Smooth muscle cell (in vitro differentiated cells): ENCODE results near the gene FAM234B. TPM values are rescaled to one million over a fixed set of nuclear protein-coding genes. Genes with fewer than 3 reads are reported as not detected.
A peak's percentile ranks its signal among the peaks of the same experiment; 100 is the strongest.

Experiments
- DNase-seq: peaks from one replicate; lab custom pipeline; 2025; ENCODE audit not compliant: unreplicated experiment; lab: John Stamatoyannopoulos, UW
- H2AFZ ChIP-seq: fragments of 200-600 bp; sonication (generic); 2 replicates; pipeline ENCODE4 v1.6.0; 2016; ENCODE audit warnings: antibody characterized with exemption, low read depth, mild to moderate bottlenecking
- H3F3A ChIP-seq: fragments of 200-600 bp; sonication (generic); 2 replicates; pipeline ENCODE4 v1.6.0; 2017; ENCODE audit warnings: antibody characterized with exemption, low read depth
- H3K27ac ChIP-seq: fragments of 200-600 bp; sonication (generic); 2 replicates; pipeline ENCODE4 v1.5.1; 2016; ENCODE audit warnings: low read depth, mild to moderate bottlenecking
- H3K27me3 ChIP-seq: fragments of 200-600 bp; sonication (generic); 2 replicates; pipeline ENCODE4 v1.6.1; 2016; ENCODE audit warnings: low read depth, mild to moderate bottlenecking
- H3K36me3 ChIP-seq: fragments of 200-600 bp; sonication (generic); 2 replicates; pipeline ENCODE4 v1.5.1; 2016; ENCODE audit warnings: low read depth
- H3K4me1 ChIP-seq: fragments of 200-600 bp; sonication (generic); 2 replicates; pipeline ENCODE4 v1.5.1; 2016; ENCODE audit warnings: low read depth
- H3K4me2 ChIP-seq: fragments of 200-600 bp; sonication (generic); 2 replicates; pipeline ENCODE4 v1.6.0; 2016; ENCODE audit warnings: mild to moderate bottlenecking
- H3K4me3 ChIP-seq: fragments of 200-600 bp; sonication (generic); 2 replicates; pipeline ENCODE4 v1.5.1; 2016; ENCODE audit warnings: mild to moderate bottlenecking
- H3K79me2 ChIP-seq: fragments of 200-600 bp; sonication (generic); 2 replicates; pipeline ENCODE4 v1.6.0; 2016; ENCODE audit warnings: low read depth, mild to moderate bottlenecking
- H3K9ac ChIP-seq: fragments of 200-600 bp; sonication (generic); 2 replicates; pipeline ENCODE4 v1.6.0; 2016; ENCODE audit warnings: low read depth
- H3K9me3 ChIP-seq: fragments of 200-600 bp; sonication (generic); replicated peaks from 2 replicates; pipeline ENCODE4 v1.5.1; 2016; ENCODE audit warnings: low read depth
- H4K20me1 ChIP-seq: fragments of 200-600 bp; sonication (generic); 2 replicates; pipeline ENCODE4 v1.6.0; 2016; ENCODE audit warnings: low read depth
- CTCF ChIP-seq: fragments of 200-600 bp; sonication (generic); IDR thresholded peaks from 2 replicates; pipeline ENCODE4 v1.5.1; 2017; ENCODE audit warnings: borderline replicate concordance, mild to moderate bottlenecking, antibody characterized with exemption; ENCODE audit not compliant: insufficient read depth, poor library complexity, severe bottlenecking
- WGBS: methylation state at CpG from one replicate; pipeline ENCODE4 v1.1.7; 2016; ENCODE audit warnings: low lambda C conversion rate; 5-methylcytosine and 5-hydroxymethylcytosine counted together
- polyA plus RNA-seq: library from polyadenylated mRNA; unstranded; fragments of >200 nt; fragmentation: Nextera tagmentation; extraction: Ambion mirVana; gene quantifications from 2 replicates; pipeline ENCODE4 v1.2.1, GENCODE V29; 2016
- total RNA-seq: library from RNA; depleted of rRNA; stranded (reverse); fragments of >200 nt; gene quantifications from 2 replicates; pipeline ENCODE4 v1.2.3, GENCODE V29; 2014

The FAM234B gene
- total and polyA plus RNA-seq, 2 experiments from 2014 or later: 1.6 to 3.0 TPM

DNA sequence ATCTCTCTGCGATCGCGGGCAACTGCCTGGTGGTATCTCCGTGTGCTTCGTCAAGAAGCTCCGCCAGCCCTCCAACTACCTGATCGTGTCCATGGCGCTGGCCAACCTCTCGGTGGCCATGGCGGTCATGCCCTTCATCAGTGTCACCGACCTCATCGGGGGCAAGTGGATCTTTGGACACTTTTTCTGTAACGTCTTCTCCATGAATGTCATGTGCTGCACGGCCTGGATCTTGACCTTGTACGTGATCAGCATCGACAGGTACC, 42.5 kb upstream of the FAM234B start:
- no peak overlapping the region for H3K27ac ChIP-seq
- peaks cover 26% of the 10 kb centered on the region for H3K79me2 ChIP-seq
- 48% methylated on average over 16 of the region's 16 CpGs for WGBS

DNA sequence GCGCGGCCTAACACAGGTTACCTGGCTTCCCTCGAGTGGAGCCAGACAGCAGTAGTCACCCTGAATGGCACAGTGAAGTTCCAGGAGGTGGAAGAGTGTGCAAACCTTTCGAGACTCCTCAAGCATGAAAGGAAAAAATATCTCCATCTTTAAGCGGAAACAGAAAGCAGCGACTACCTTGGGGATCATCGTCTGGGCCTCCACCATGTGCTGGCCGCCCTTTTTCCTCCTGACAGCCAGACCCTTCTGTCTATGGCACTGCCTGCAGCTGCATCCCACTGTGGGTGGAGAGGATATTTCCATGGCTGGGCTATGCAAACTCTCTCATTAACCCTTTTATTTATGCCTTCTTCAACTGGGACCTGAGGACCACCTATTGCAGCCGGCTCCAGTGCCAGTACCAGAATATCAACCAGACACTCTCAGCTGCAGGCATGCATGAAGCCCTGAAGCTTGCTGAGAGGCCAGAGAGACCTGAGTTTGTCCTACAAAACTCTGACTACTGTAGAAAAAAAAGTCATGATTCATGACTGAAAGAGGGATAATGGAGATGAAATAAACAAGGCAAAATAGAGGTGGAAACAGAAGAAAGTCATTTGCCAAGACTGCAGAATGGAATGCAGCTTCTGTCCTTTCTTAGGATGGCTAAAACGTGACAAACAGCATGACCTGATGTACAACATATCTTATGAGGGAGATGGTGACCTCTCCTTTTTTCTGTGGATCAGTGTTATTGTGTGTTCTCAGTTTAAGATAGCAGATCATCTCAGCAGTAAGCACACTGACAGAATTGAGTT, 41.7 kb upstream of the FAM234B start:
- 97% methylated on average over 10 of the region's 10 CpGs for WGBS
- no peak overlapping the region for H3K4me3 ChIP-seq
- no peaks in the 10 kb centered on the region for H3K36me3 ChIP-seq
- H4K20me1 ChIP-seq: peaks cover 13% of the 10 kb centered on the region
- TF ChIP-seq CTCF: no peak
- no peaks in the 10 kb centered on the region for H3F3A ChIP-seq
- no peak overlapping the region for H3K9ac ChIP-seq
- H3K79me2 ChIP-seq: peaks cover 25% of the 10 kb centered on the region
- no peaks in the 10 kb centered on the region for H3K27me3 ChIP-seq
- no peak overlapping the region for H3K27ac ChIP-seq
- peaks cover 13% of the 10 kb centered on the region for H3K4me1 ChIP-seq
- no peak overlapping the region for H2AFZ ChIP-seq
- peak overlapping the region; percentile 89 for H3K4me2 ChIP-seq
- no peak for DNase-seq
- no peaks in the 10 kb centered on the region for H3K9me3 ChIP-seq

More for the DNA sequence above, 42.5 kb upstream of the FAM234B start:
- peak overlapping the region; percentile 91 for H2AFZ ChIP-seq
- no peaks in the 10 kb centered on the region for H3K9me3 ChIP-seq
- peaks cover 16% of the 10 kb centered on the region for H4K20me1 ChIP-seq
- H3F3A ChIP-seq: no peaks in the 10 kb centered on the region
- no peak for TF ChIP-seq CTCF
- H3K4me2 ChIP-seq: peak overlapping the region; percentile 89
- no peaks in the 10 kb centered on the region for H3K36me3 ChIP-seq
- peak overlapping the region; percentile 95 for H3K4me3 ChIP-seq
- no peaks in the 10 kb centered on the region for H3K27me3 ChIP-seq
- H3K4me1 ChIP-seq: peaks cover 13% of the 10 kb centered on the region
- peak overlapping the region; percentile 82 for H3K9ac ChIP-seq
- no peak for DNase-seq

- H3K27me3 ChIP-seq: no peaks in the 10 kb centered on the region
- H3K4me1 ChIP-seq: peaks cover 7% of the 10 kb centered on the region
- no peak overlapping the region for H3K4me3 ChIP-seq
- 95% methylated on average over 3 of the region's 3 CpGs for WGBS
- H3K36me3 ChIP-seq: no peaks in the 10 kb centered on the region
- TF ChIP-seq CTCF: no peak
- no peaks in the 10 kb centered on the region for H3F3A ChIP-seq
- DNase-seq: no peak
- peaks cover 6% of the 10 kb centered on the region for H3K79me2 ChIP-seq
- no peak overlapping the region for H3K27ac ChIP-seq
- no peak overlapping the region for H3K9ac ChIP-seq
- H2AFZ ChIP-seq: no peak overlapping the region
- H4K20me1 ChIP-seq: no peaks in the 10 kb centered on the region
- H3K4me2 ChIP-seq: no peak overlapping the region
- no peaks in the 10 kb centered on the region for H3K9me3 ChIP-seq
Observed at GRCh38 chr12:13004361-13004760, 39.8 kb upstream of the FAM234B start.

DNA sequence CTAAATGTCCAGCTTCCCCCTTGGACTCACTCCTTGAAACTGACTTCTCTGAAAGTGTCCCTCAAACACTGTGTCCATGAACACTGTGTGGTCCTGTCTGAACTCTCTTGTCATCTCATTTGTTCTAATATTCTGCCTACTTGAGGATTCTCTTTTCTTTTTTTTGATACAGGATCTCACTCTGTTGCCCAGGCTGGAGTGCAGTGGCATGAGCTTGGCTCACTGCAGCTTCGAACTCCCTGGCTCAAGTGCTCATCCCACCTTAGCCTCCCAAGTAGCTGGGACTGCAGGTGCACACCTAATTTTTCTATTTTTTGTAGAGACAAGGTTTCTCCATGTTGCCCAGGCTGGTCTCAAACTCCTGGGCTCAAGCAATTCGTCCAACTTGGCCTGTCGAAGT, 39.2 kb upstream of the FAM234B start:
- Histone ChIP-seq H3K27me3 (no peaks in the 10 kb centered on the region), H3K4me1 (peaks cover 5% of the 10 kb centered on the region), H3F3A (no peaks in the 10 kb centered on the region), H4K20me1 (no peaks in the 10 kb centered on the region), H3K9me3 (no peaks in the 10 kb centered on the region), H3K27ac (no peak overlapping the region), H3K9ac (no peak overlapping the region), H3K79me2 (peaks cover under 1% of the 10 kb centered on the region), H3K4me2 (no peak overlapping the region), H3K4me3 (no peak overlapping the region), H3K36me3 (no peaks in the 10 kb centered on the region), H2AFZ (no peak overlapping the region)
- WGBS: 69% methylated on average over 3 of the region's 3 CpGs
- DNase-seq: no peak
- no peak for TF ChIP-seq CTCF
